ENCODE measurements around the gene TRAK1.

The TRAK1 gene

GRCh38 chr3:42152193-42152592, 61.0 kb downstream of the TRAK1 start:
- no peak overlapping the region for H3K4me3 ChIP-seq
- H3K4me1 ChIP-seq = peaks cover 21 to 30% (median 26%) of the 10 kb centered on the region in 10 experiments
- H4K20me1 ChIP-seq = peaks cover 14 to 99% (median 40%) of the 10 kb centered on the region in 11 experiments; a peak in 17 of 22 replicates
- H3K36me3 ChIP-seq = peaks cover 0 to 25% (median 8%) of the 10 kb centered on the region in 11 experiments; a peak in 8 of 22 replicates
- no peak overlapping the region for H3K9ac ChIP-seq
- TF ChIP-seq Cebpa-rat (IDR thresholded peaks at IDR 0.05) = no peak
- no peak overlapping the region for H3K27ac ChIP-seq
- peak overlapping the region in 2 of 11 experiments; percentile 25 to 35; a peak in 4 of 22 replicates for H3K4me2 ChIP-seq
- peaks cover 0 to 3% (median 0%) of the 10 kb centered on the region in 11 experiments; a peak in 1 of 22 replicates for H3K9me3 ChIP-seq (replicated peaks in 1 of 11)
- H3K27me3 ChIP-seq = no peaks in the 10 kb centered on the region

GRCh38 chr3:42153039-42153438, 61.9 kb downstream of the TRAK1 start:
- Histone ChIP-seq H3K4me1 (peaks cover 13 to 22% (median 17%) of the 10 kb centered on the region in 10 experiments), H3K27ac (no peak overlapping the region), H3K27me3 (no peaks in the 10 kb centered on the region), H3K36me3 (peaks cover 0 to 25% (median 8%) of the 10 kb centered on the region in 11 experiments; a peak in 8 of 22 replicates), H4K20me1 (peaks cover 6 to 96% (median 37%) of the 10 kb centered on the region in 11 experiments; a peak in 17 of 22 replicates), H3K9ac (no peak overlapping the region), H3K4me2 (no peak overlapping the region), H3K9me3 (replicated peaks in 1 of 11) (peaks cover 0 to 3% (median 0%) of the 10 kb centered on the region in 11 experiments; a peak in 1 of 22 replicates), H3K4me3 (no peak overlapping the region)
- no peak for TF ChIP-seq Cebpa-rat (IDR thresholded peaks at IDR 0.05)

GRCh38 chr3:42157540-42158538, 66.7 kb downstream of the TRAK1 start:
- Histone ChIP-seq H3K4me1 (peaks cover 34 to 50% (median 45%) of the 10 kb centered on the region in 10 experiments), H3K9me3 (replicated peaks in 1 of 11) (peaks cover 0 to 3% (median 0%) of the 10 kb centered on the region in 11 experiments; a peak in 1 of 22 replicates), H3K4me2 (no peak overlapping the region; a peak in 1 of 22 replicates), H3K4me3 (no peak overlapping the region), H3K9ac (no peak overlapping the region), H3K27me3 (no peaks in the 10 kb centered on the region), H4K20me1 (peaks cover 0 to 89% (median 24%) of the 10 kb centered on the region in 11 experiments; a peak in 12 of 22 replicates), H3K27ac (no peak overlapping the region), H3K36me3 (peaks cover 0 to 15% (median 8%) of the 10 kb centered on the region in 11 experiments; a peak in 7 of 22 replicates)
- no peak for TF ChIP-seq Cebpa-rat (IDR thresholded peaks at IDR 0.05)

- Histone ChIP-seq H3K4me2 (peak overlapping the region; percentile 66 to 89 (median 79)), H3K27me3 (no peaks in the 10 kb centered on the region), H3K4me1 (peaks cover 39 to 63% (median 58%) of the 10 kb centered on the region in 10 experiments), H3K36me3 (peaks cover 0 to 13% (median 7%) of the 10 kb centered on the region in 11 experiments; a peak in 6 of 22 replicates), H3K9ac (peak overlapping the region in 8 of 11 experiments; percentile 24 to 57 (median 46); a peak in 8 of 22 replicates), H3K4me3 (peak overlapping the region in 2 of 10 experiments; percentile 51 to 60; a peak in 3 of 20 replicates), H4K20me1 (peaks cover 0 to 89% (median 22%) of the 10 kb centered on the region in 11 experiments; a peak in 11 of 22 replicates), H3K9me3 (replicated peaks in 1 of 11) (peaks cover 0 to 3% (median 0%) of the 10 kb centered on the region in 11 experiments; a peak in 1 of 22 replicates), H3K27ac (peak overlapping the region in 3 of 11 experiments; percentile 39 to 68 (median 47); a peak in 2 of 22 replicates)
- TF ChIP-seq Cebpa-rat (IDR thresholded peaks at IDR 0.05) = no peak
Observed at GRCh38 chr3:42159147-42159546, 68.0 kb downstream of the TRAK1 start.

- Histone ChIP-seq H3K27ac (peak overlapping the region; percentile 5 to 68 (median 47); a peak in 21 of 22 replicates), H3K4me3 (peak overlapping the region in 9 of 10 experiments; percentile 19 to 60 (median 42); a peak in 15 of 20 replicates)
Observed at GRCh38 chr3:42159706-42160472, 68.7 kb downstream of the TRAK1 start.

GRCh38 chr3:42161050-42161935, 70.1 kb downstream of the TRAK1 start:
- no peaks in the 10 kb centered on the region for H3K9me3 ChIP-seq (replicated peaks in 1 of 11)
- peak overlapping the region in 6 of 11 experiments; percentile 27 to 44 (median 31); a peak in 9 of 22 replicates for H3K9ac ChIP-seq
- peaks cover 45 to 77% (median 72%) of the 10 kb centered on the region in 10 experiments for H3K4me1 ChIP-seq
- no peaks in the 10 kb centered on the region for H3K27me3 ChIP-seq
- H3K36me3 ChIP-seq = peaks cover 0 to 11% (median 0%) of the 10 kb centered on the region in 11 experiments; a peak in 3 of 22 replicates
- TF ChIP-seq Cebpa-rat (IDR thresholded peaks at IDR 0.05) = no peak
- H3K4me2 ChIP-seq = peak overlapping the region; percentile 66 to 89 (median 79)
- H3K4me3 ChIP-seq = peak overlapping the region in 3 of 10 experiments; percentile 51 to 60 (median 51); a peak in 5 of 20 replicates
- H3K27ac ChIP-seq = peak overlapping the region in 9 of 11 experiments; percentile 37 to 68 (median 47); a peak in 17 of 22 replicates
- H4K20me1 ChIP-seq = peaks cover 13 to 89% (median 37%) of the 10 kb centered on the region in 11 experiments; a peak in 13 of 22 replicates

More at GRCh38 chr3:42159706-42160472, 68.7 kb downstream of the TRAK1 start:
- peak overlapping the region in 10 of 11 experiments; percentile 15 to 57 (median 43); a peak in 16 of 22 replicates for H3K9ac ChIP-seq
- peaks cover 0 to 3% (median 0%) of the 10 kb centered on the region in 11 experiments; a peak in 1 of 22 replicates for H3K9me3 ChIP-seq (replicated peaks in 1 of 11)
- H3K4me2 ChIP-seq = peak overlapping the region; percentile 66 to 89 (median 79)
- H3K27me3 ChIP-seq = no peaks in the 10 kb centered on the region
- H3K36me3 ChIP-seq = peaks cover 0 to 11% (median 2%) of the 10 kb centered on the region in 11 experiments; a peak in 2 of 22 replicates
- peaks cover 45 to 70% (median 66%) of the 10 kb centered on the region in 10 experiments for H3K4me1 ChIP-seq
- TF ChIP-seq Cebpa-rat (IDR thresholded peaks at IDR 0.05) = no peak
- H4K20me1 ChIP-seq = peaks cover 2 to 89% (median 26%) of the 10 kb centered on the region in 11 experiments; a peak in 11 of 22 replicates

GRCh38 chr3:42162462-42162861, 71.3 kb downstream of the TRAK1 start:
- no peak overlapping the region for H3K9ac ChIP-seq
- TF ChIP-seq Cebpa-rat (IDR thresholded peaks at IDR 0.05) = no peak
- H4K20me1 ChIP-seq = peaks cover 13 to 90% (median 41%) of the 10 kb centered on the region in 11 experiments; a peak in 13 of 22 replicates
- peaks cover 45 to 83% (median 72%) of the 10 kb centered on the region in 10 experiments for H3K4me1 ChIP-seq
- no peaks in the 10 kb centered on the region for H3K27me3 ChIP-seq
- H3K4me2 ChIP-seq = peak overlapping the region in 8 of 11 experiments; percentile 2 to 87 (median 37); a peak in 11 of 22 replicates
- H3K9me3 ChIP-seq (replicated peaks in 1 of 11) = no peaks in the 10 kb centered on the region
- no peak overlapping the region for H3K4me3 ChIP-seq
- no peak overlapping the region for H3K27ac ChIP-seq
- H3K36me3 ChIP-seq = peaks cover 0 to 20% (median 0%) of the 10 kb centered on the region in 11 experiments; a peak in 2 of 22 replicates

All from BLaER1 treated with 17β-estradiol and CSF1 and Interleukin-3, amounts not matched to agents 10 nM and 100 nM (cell line).